ENCODE results near the gene RAB13.

Gene RAB13

DNA sequence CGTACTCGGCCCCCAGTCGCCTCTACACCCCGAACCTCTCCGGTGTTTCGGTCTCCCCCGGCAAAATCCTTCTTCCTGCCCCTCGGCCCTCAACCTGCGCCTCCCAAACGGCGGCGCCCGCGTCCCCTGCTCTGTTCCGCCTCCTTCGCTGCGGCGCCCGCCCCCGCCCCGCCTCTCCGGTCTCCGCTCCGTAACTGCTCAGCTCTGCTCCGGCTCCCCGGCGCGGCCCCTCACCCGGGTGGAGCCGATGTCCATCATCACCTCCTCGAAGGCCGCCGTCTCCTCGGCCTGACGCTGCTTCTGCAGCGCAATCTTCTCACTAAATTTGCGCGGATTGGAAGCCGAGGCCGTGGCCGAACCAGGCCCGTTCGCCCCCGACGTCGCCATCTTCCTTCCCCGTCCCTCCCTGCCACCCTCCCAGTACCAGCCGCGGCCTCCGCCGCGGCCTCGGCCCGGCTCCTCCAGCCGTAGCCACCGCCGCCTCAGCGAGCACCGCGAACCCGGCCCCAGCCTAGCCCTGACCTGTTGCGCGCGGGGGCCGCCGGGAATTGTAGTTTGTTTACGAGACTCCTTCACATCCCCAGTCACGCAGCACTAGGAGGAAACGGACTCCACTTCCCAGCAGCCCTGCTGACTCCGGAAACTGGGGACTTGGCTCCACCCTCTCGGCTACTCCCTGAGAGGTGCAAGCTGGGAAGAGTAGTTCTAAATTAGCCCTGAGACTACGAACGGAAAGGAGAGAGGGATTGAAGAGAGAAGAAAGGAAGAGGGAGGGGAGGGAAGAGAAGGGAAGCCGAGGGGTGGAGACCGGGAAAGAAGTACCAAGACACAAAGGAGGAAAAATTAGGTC, 27.8 kb downstream of the RAB13 start, which contains the start of gene CRTC2:
TSS of gene CRTC2 (minus strand) at position 502 of the 850 bp plus-strand sequence. CDS start at position 387, 115 bp downstream.
- Histone ChIP-seq H3K4me3 (peak within 1 kb of the TSS; percentile 79), H3K36me3 (peaks cover 40% of the 10 kb centered on the region), H4K20me1 (peaks cover 48% of the 10 kb centered on the region), H3K27ac (peak within 1 kb of the TSS; percentile 83), H3K4me2 (peak within 1 kb of the TSS; percentile 84), H3K9me3 (no peaks in the 10 kb centered on the region), H3K9ac (peak within 1 kb of the TSS; percentile 86), H3K4me1 (peaks cover 72% of the 10 kb centered on the region), H3K27me3 (no peaks in the 10 kb centered on the region)
- no peak for TF ChIP-seq Cebpa-rat (IDR thresholded peaks at IDR 0.05)

DNA sequence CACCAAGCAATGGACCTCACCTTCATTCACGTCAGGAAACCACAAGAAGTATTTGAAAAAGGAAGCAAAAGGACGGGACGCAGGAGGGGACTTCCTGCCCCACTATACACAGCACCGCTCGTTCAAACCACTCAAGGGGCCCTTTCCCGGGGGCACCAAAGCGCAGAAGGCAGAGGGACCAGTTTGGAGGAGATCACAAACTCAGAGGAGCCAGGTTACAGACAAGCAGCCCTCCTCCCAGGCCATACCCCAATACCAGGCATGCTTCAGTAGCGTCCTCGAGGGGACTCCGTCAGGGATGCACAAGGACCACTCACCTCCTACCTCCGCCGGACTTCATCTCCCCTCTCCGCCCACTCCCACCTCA, 28.4 kb downstream of the RAB13 start:
- peak overlapping the region; percentile 84 for H3K4me2 ChIP-seq
- H3K36me3 ChIP-seq = peaks cover 46% of the 10 kb centered on the region
- H3K27ac ChIP-seq = peak overlapping the region; percentile 83

DNA sequence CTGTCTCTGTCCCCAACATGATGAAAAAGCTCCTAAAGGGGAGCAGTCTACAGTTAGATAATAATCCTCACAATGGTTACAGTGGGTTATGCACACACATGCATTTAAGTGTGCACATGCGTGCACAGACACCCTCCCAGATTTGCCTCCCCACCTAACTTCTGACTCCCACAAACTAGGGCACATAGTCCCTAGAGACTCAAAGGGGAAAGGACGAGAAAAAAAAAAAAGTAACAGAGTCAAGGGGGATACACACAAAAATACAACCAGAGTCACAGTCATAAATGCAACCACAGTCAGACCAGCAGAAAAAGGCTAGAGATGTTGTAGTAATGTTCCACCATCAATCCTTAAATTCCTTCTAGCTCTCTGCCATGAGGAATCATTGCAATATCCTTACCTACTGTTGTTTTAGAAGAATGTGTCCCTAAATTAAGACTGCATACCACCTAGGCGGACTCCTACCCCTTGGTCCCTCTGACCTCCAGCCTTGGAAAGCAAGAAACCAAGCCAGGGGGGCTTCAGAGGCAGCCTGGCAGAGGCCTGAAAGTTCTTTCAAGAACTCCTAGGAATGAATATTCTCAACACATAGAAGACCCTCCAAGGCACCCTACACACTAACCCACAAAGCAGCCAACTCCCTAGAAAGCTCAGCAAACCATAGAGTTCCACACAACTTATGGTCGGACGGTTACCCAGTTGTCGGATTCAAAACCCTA, 29.0 kb downstream of the RAB13 start:
- H3K27me3 ChIP-seq = no peaks in the 10 kb centered on the region
- no peaks in the 10 kb centered on the region for H3K9me3 ChIP-seq
- peaks cover 57% of the 10 kb centered on the region for H4K20me1 ChIP-seq
- H3K4me1 ChIP-seq = peaks cover 64% of the 10 kb centered on the region
- no peak for TF ChIP-seq Cebpa-rat (IDR thresholded peaks at IDR 0.05)
- H3K27ac ChIP-seq = peak overlapping the region; percentile 83
- H3K4me3 ChIP-seq = peak overlapping the region; percentile 79
- peaks cover 52% of the 10 kb centered on the region for H3K36me3 ChIP-seq
- H3K4me2 ChIP-seq = peak overlapping the region; percentile 84
- H3K9ac ChIP-seq = peak overlapping the region; percentile 86

More for the DNA sequence above, 28.4 kb downstream of the RAB13 start:
- H3K4me1 ChIP-seq = peaks cover 70% of the 10 kb centered on the region
- H3K9me3 ChIP-seq = no peaks in the 10 kb centered on the region
- TF ChIP-seq Cebpa-rat (IDR thresholded peaks at IDR 0.05) = no peak
- H3K9ac ChIP-seq = peak overlapping the region; percentile 86
- peaks cover 52% of the 10 kb centered on the region for H4K20me1 ChIP-seq
- H3K4me3 ChIP-seq = peak overlapping the region; percentile 79
- no peaks in the 10 kb centered on the region for H3K27me3 ChIP-seq

GRCh38 chr1:153954826-153955225, 31.3 kb downstream of the RAB13 start:
- Histone ChIP-seq H3K9me3 (no peaks in the 10 kb centered on the region), H3K27ac (no peak overlapping the region), H4K20me1 (peaks cover 67% of the 10 kb centered on the region), H3K9ac (peak overlapping the region; percentile 86; the same call in 1 of the 2 replicates), H3K4me2 (no peak overlapping the region), H3K36me3 (peaks cover 64% of the 10 kb centered on the region), H3K4me3 (no peak overlapping the region), H3K27me3 (no peaks in the 10 kb centered on the region), H3K4me1 (peaks cover 50% of the 10 kb centered on the region)
- no peak for TF ChIP-seq Cebpa-rat (IDR thresholded peaks at IDR 0.05)

DNA sequence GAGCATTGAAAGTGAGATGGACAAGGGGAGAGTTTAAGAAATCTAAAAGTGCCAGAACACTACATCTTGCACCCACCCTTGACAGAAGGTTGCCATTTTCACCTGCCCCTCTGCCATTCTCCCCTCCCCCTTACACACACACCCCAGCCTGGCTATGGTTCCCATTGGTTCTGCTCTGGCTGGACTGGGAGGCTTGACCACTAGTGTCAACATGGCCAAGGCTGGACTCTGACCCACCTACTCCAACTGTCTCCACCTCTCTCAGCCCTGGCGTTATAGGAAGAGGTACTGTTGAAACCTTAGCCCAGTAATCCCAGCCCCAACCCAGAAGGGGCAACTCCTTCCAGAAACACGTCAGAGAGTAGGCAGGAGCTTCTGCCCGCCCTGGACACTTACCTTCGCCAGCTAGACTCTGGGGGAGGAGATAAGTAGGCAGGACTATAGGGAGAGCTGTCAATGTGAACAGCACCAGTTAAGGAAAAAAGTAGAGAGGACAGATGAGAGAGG, 32.2 kb downstream of the RAB13 start:
- Histone ChIP-seq H3K4me1 (peaks cover 45% of the 10 kb centered on the region), H3K27ac (no peak overlapping the region), H3K4me3 (no peak overlapping the region), H3K9ac (no peak overlapping the region), H4K20me1 (peaks cover 67% of the 10 kb centered on the region), H3K36me3 (peaks cover 64% of the 10 kb centered on the region), H3K27me3 (no peaks in the 10 kb centered on the region), H3K4me2 (no peak overlapping the region), H3K9me3 (no peaks in the 10 kb centered on the region)
- no peak for TF ChIP-seq Cebpa-rat (IDR thresholded peaks at IDR 0.05)

DNA sequence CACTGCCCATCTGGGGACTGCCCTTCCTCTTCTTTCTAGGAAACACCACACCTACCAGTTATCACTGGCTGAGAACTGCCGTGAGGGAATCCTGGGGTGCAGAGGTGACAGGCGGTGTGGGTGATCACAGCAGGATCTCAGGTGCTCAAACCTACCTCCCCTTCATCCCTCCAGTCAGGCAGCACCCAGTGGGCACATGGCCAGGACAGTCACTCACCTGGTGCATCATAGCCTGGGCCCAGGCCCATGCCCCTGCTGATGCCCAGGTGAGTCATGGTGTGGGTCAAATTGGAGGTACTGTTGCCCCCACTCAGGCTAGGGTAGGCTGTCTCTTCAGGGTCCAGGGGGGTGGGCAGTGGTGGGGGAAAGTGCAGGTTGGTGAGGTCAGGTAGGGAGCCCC, 34.3 kb downstream of the RAB13 start:
- H3K4me2 ChIP-seq = no peak overlapping the region
- peaks cover 84% of the 10 kb centered on the region for H3K36me3 ChIP-seq
- TF ChIP-seq Cebpa-rat (IDR thresholded peaks at IDR 0.05) = no peak
- H3K9ac ChIP-seq = no peak overlapping the region
- peaks cover 54% of the 10 kb centered on the region for H4K20me1 ChIP-seq
- no peaks in the 10 kb centered on the region for H3K27me3 ChIP-seq
- H3K4me3 ChIP-seq = no peak overlapping the region
- H3K4me1 ChIP-seq = peaks cover 43% of the 10 kb centered on the region
- H3K9me3 ChIP-seq = no peaks in the 10 kb centered on the region
- no peak overlapping the region for H3K27ac ChIP-seq

DNA sequence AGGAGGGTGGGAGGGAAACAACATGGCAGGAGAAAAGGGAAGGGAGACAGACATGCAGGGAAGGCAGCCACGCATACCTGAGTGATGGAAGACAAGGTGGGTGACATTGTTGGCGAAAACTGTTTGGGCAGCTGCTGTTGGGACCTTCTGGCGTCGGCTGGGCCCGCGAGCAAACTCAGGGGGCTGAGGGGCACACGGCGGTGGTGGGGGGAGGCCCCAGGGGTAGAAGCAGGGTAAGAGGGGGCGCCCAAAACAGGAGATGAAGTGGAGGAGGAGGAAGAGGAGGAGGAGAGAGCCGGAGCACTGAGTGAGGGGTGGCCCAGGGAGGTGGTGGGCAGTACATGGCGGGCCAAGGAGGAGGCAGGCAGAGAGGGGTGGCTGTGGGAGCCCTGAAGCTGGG, 35.0 kb downstream of the RAB13 start:
- no peak overlapping the region for H3K4me2 ChIP-seq
- peaks cover 84% of the 10 kb centered on the region for H3K36me3 ChIP-seq
- H3K4me1 ChIP-seq = peaks cover 39% of the 10 kb centered on the region
- no peak overlapping the region for H3K27ac ChIP-seq
- no peak overlapping the region for H3K4me3 ChIP-seq
- H3K9ac ChIP-seq = no peak overlapping the region
- H3K27me3 ChIP-seq = no peaks in the 10 kb centered on the region
- peaks cover 48% of the 10 kb centered on the region for H4K20me1 ChIP-seq
- TF ChIP-seq Cebpa-rat (IDR thresholded peaks at IDR 0.05) = no peak
- H3K9me3 ChIP-seq = no peaks in the 10 kb centered on the region

DNA sequence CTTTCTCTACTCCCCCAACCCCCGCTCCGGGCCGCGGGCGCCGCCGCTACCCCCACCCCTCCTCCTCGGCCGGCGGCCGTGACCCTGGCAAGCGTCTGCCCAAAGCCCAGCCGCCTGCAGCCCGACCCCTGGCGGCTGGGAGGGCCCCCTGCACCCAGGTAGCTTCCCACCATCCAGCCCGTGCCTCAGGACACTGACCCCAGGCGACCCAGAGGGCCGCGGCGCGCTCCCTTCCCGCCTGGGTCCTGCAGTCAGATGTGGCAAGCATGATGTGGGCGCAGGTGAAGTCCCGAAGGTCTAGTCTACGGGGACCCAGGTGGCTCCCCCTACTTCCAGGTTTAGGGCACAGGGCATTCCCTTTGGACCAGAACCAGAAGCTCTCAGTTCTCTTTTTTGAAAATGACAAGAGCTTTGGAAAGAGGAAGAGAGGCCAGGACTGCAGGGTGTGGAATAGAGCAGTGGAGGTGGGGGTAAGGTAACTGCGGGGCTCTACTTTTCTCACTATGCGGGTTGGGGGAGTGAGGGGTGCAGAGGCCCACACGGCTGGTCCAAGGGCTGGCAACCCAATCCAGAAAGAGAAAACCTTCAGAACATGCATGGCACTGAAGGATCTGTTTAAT, 39.4 kb downstream of the RAB13 start, which contains the start of gene DENND4B:
TSS of gene DENND4B (minus strand) at position 97 of the 620 bp plus-strand sequence. CDS start 2,344 bp downstream, outside the sequence.
- peak within 1 kb of the TSS; percentile 99 for H3K9ac ChIP-seq
- H3K36me3 ChIP-seq = peaks cover 73% of the 10 kb centered on the region
- peaks cover 6% of the 10 kb centered on the region; the same call in 1 of the 2 replicates for H4K20me1 ChIP-seq
- peak within 1 kb of the TSS; percentile 92 for H3K4me3 ChIP-seq
- peak within 1 kb of the TSS; percentile 97 for H3K4me2 ChIP-seq
- H3K27ac ChIP-seq = peak within 1 kb of the TSS; percentile 100
- TF ChIP-seq Cebpa-rat (IDR thresholded peaks at IDR 0.05) = no peak
- H3K4me1 ChIP-seq = peaks cover 50% of the 10 kb centered on the region
- H3K9me3 ChIP-seq = no peaks in the 10 kb centered on the region
- no peaks in the 10 kb centered on the region for H3K27me3 ChIP-seq

DNA sequence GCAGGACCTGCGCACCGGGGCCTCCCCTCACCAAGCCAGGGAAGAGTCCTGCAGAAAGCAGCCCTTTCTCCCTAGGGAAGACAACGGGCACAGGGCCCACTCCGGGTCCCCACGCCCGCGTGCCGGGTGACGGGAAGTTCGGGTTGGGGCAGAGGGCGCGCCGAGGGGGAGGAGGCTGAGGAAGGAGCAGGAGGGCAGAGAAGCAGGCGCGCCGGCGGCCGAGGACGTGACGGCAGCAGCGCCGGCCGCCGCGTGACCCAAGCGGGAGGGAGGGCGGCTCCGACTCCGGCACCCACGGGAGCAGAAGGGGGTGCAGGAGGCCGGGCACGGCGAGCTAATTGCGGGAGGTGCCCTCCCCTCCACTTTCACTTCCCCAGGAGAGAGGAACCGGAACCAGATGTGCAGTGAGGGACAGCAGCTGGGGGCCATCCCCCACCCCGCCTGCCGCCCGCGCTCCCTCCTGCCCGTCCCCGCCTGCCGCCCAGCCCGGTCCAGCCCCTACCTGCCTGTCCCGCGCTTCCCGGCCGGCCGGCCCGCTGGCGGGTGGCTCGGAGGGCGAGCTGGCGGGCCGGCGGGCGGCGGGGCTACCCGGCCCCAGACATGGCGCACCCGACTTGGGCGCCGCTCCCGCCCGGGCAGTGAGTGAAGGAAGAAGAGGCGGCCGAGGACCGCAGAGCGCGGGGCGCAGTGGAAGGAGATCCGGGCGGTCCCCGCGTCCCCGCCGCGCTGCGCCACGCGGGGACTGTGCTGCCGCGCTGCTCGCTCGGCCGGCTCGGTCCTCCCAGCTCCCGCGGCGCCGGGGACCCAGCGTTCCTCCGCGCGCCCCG, 40.1 kb downstream of the RAB13 start:
- peaks cover 57% of the 10 kb centered on the region for H3K4me1 ChIP-seq
- H3K9ac ChIP-seq = peak overlapping the region; percentile 99
- peak overlapping the region; percentile 97 for H3K4me2 ChIP-seq
- H3K27me3 ChIP-seq = no peaks in the 10 kb centered on the region
- peak overlapping the region; percentile 92 for H3K4me3 ChIP-seq
- peaks cover 73% of the 10 kb centered on the region for H3K36me3 ChIP-seq
- peaks cover 3% of the 10 kb centered on the region for H4K20me1 ChIP-seq
- no peaks in the 10 kb centered on the region for H3K9me3 ChIP-seq
- H3K27ac ChIP-seq = peak overlapping the region; percentile 100
- TF ChIP-seq Cebpa-rat (IDR thresholded peaks at IDR 0.05) = no peak

All from BLaER1 (cell line).